IPS-18a (cell line): ENCODE measurements around the gene RINL.
"Not testable (repeated sequence)": the region's sequence is repeated elsewhere in the genome, so short reads cannot be mapped to it uniquely, and the experiment has no call there.

ENCODE experiments used
- H3K27ac ChIP-seq: one replicate; pipeline ENCODE4 v1.5.1; 2013; ENCODE audit warnings: low read length
- H3K27me3 ChIP-seq: one replicate; pipeline ENCODE4 v1.6.1; 2013; ENCODE audit warnings: mild to moderate bottlenecking, low read length; ENCODE audit not compliant: control insufficient read depth, insufficient read depth
- H3K36me3 ChIP-seq: one replicate; pipeline ENCODE4 v1.6.1; 2013; ENCODE audit warnings: low read depth, low read length; ENCODE audit not compliant: control insufficient read depth
- H3K4me1 ChIP-seq: one replicate; pipeline ENCODE4 v1.6.1; 2013; ENCODE audit warnings: low read depth, low read length; ENCODE audit not compliant: control insufficient read depth
- H3K4me3 ChIP-seq: one replicate; pipeline ENCODE4 v1.5.1; 2013; ENCODE audit warnings: low read length
- H3K9ac ChIP-seq: one replicate; pipeline ENCODE4 v1.6.1; 2013; ENCODE audit warnings: mild to moderate bottlenecking, low read length, moderate library complexity
- H3K9me3 ChIP-seq: one replicate; pipeline ENCODE4 v1.6.1; 2013; ENCODE audit warnings: low read depth, low read length; ENCODE audit not compliant: control insufficient read depth

RINL gene

GRCh38 chr19:38883286-38883685 is 5.2 kb upstream of the RINL start:
- Histone ChIP-seq H3K36me3 (no peaks in the 10 kb centered on the region), H3K27ac (no peak overlapping the region), H3K9me3 (no peaks in the 10 kb centered on the region), H3K4me1 (no peaks in the 10 kb centered on the region), H3K9ac (no peak overlapping the region), H3K4me3 (no peak overlapping the region), H3K27me3 (no peaks in the 10 kb centered on the region)

DNA sequence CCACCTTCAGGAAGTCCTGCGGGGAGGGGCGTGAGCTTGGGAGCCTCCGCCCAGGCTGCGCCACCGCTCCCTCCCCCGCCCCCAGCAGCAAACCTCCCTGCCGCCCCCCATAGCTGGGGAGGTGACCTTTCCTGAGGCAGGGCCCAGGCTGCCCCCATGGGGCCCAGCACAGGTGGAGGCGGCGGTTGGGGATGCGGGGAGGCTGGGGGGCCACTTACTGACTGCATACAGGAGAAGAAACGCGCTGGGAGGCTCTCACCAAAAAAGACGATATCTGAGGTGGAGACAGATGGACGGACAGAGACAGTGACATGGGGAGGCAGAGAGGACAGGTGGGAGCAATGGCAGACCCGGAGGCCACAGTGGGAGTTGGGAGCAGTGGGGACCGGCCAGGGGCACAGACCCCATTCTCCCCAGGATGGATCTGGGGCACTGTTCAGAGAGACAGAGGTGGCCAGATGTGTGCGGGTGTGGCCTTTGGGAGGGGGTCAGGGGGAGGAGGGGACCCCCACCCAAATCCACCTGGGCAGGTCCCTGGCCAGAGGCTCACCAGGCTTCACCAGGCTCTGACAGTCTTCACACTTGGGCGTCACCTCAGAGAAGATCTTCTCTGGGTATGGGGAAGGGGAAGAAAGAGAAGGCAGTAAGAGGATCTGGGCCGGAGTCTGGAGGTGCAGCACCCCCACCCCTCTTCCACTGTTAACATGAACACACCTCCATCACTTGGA is 3.0 kb upstream of the RINL start:
- Histone ChIP-seq H3K9me3 (no peaks in the 10 kb centered on the region), H3K27me3 (no peaks in the 10 kb centered on the region), H3K9ac (no peak overlapping the region), H3K4me3 (no peak overlapping the region), H3K4me1 (peaks cover 8% of the 10 kb centered on the region), H3K27ac (no peak overlapping the region), H3K36me3 (no peaks in the 10 kb centered on the region)

GRCh38 chr19:38880076-38880881 is 2.2 kb upstream of the RINL start:
- Histone ChIP-seq H3K27ac (no peak overlapping the region), H3K4me3 (no peak overlapping the region), H3K9ac (no peak overlapping the region), H3K4me1 (peaks cover 8% of the 10 kb centered on the region), H3K36me3 (no peaks in the 10 kb centered on the region), H3K27me3 (no peaks in the 10 kb centered on the region), H3K9me3 (no peaks in the 10 kb centered on the region)

- Histone ChIP-seq H3K4me3 (no peak overlapping the region), H3K9ac (no peak overlapping the region), H3K36me3 (no peaks in the 10 kb centered on the region)
Measured at GRCh38 chr19:38879400-38879751, 1.3 kb upstream of the RINL start.

GRCh38 chr19:38878575-38879399 is 712 bp upstream of the RINL start:
- Histone ChIP-seq H3K4me3 (no peak overlapping the region), H3K27ac (no peak overlapping the region), H3K4me1 (peaks cover 8% of the 10 kb centered on the region), H3K9ac (no peak overlapping the region), H3K27me3 (no peaks in the 10 kb centered on the region), H3K9me3 (no peaks in the 10 kb centered on the region), H3K36me3 (no peaks in the 10 kb centered on the region)

More at GRCh38 chr19:38879400-38879751, 1.3 kb upstream of the RINL start:
- Histone ChIP-seq H3K4me1 (peaks cover 8% of the 10 kb centered on the region), H3K27me3 (no peaks in the 10 kb centered on the region), H3K27ac (no peak overlapping the region), H3K9me3 (no peaks in the 10 kb centered on the region)

DNA sequence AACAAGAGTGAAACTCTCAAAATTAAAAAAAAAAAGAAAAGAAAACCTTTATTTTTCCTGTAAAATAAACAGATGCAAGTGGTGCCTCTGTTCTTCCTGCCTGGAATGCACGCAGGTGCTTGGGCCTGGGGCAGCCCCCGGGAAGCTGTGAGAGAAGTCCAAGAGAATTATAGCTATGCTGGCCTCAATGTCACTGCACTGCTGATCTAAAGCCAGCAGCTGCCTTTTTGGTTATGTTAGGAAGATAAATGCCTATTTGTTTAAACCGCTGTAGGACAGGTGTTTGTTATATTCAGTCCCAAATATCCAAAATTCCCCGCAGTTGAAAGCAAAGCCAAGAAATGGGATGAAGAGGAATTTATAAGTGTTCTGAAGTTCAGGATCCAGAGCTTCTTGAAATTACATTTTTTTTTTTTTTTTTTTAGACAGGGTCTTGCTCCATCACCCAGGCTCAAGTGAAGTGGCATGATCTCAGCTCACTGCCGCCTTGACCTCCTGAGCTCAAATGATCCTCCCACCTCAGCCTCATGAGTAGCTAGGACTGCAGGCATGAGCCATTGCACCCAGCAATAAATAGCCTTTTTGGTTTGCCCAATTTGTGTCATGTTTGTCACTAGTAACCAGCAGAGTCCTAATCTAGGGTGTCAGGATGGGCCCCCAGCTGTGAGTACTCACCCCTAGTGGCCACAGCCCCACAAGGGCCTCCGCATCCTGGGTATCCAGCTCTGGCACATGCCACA is 2.2 kb downstream of the RINL start:
- Histone ChIP-seq H3K4me1 (peaks cover 8% of the 10 kb centered on the region), H3K9me3 (no peaks in the 10 kb centered on the region), H3K27me3 (no peaks in the 10 kb centered on the region), H3K27ac (no peak overlapping the region), H3K4me3 (no peak overlapping the region), H3K9ac (no peak overlapping the region), H3K36me3 (no peaks in the 10 kb centered on the region)

DNA sequence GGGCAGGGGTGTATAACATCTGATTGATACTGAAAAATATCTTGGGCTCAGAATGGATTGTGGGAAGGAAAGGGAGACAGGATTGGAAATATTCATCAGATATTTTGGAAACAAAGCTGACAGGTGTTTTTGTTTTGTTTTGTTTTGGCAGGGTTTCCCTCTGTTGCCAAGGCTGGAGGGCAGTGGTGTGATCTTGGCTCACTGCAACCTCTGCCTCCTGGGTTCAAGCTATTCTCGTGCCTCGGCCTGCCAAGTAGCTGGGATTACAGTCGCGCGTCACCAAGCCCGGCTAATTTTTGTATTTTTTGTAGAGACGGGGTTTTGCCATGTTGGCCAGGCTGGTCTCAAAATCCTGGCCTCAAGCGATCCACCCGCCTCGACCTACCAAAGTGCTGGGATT is 4.7 kb downstream of the RINL start:
- H3K36me3 ChIP-seq = not testable (repeated sequence)
- H3K4me1 ChIP-seq = peaks cover 15% of the 10 kb centered on the region

DNA sequence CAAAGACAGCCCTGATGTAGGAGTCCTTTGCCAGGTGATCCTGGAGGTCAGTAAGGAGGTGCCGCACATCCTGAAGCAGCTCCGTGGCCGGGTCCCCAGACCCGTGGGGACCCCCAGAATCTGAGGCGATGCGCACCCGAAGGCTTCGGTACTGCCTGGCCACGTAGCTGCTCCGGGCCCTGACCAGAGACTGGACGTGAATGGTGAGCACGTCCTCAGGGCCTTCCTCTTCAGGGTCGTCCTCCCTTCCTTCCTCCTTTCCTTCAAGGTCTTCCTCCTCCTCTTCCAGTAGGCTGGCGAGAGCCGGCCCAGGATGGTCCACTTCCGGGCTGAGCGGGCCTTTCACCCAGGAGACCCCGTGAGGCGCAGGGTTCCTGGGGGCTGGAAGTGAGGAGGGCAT is 7.5 kb downstream of the RINL start:
- Histone ChIP-seq H3K27me3 (peaks cover 12% of the 10 kb centered on the region), H3K36me3 (no peaks in the 10 kb centered on the region), H3K27ac (no peak overlapping the region), H3K4me3 (no peak overlapping the region), H3K4me1 (peaks cover 7% of the 10 kb centered on the region), H3K9me3 (no peaks in the 10 kb centered on the region), H3K9ac (no peak overlapping the region)

More for the DNA sequence above, 4.7 kb downstream of the RINL start:
- H3K9me3 ChIP-seq, H3K27ac ChIP-seq, H3K4me3 ChIP-seq, H3K9ac ChIP-seq: not testable (repeated sequence)
- peaks cover 12% of the 10 kb centered on the region for H3K27me3 ChIP-seq

DNA sequence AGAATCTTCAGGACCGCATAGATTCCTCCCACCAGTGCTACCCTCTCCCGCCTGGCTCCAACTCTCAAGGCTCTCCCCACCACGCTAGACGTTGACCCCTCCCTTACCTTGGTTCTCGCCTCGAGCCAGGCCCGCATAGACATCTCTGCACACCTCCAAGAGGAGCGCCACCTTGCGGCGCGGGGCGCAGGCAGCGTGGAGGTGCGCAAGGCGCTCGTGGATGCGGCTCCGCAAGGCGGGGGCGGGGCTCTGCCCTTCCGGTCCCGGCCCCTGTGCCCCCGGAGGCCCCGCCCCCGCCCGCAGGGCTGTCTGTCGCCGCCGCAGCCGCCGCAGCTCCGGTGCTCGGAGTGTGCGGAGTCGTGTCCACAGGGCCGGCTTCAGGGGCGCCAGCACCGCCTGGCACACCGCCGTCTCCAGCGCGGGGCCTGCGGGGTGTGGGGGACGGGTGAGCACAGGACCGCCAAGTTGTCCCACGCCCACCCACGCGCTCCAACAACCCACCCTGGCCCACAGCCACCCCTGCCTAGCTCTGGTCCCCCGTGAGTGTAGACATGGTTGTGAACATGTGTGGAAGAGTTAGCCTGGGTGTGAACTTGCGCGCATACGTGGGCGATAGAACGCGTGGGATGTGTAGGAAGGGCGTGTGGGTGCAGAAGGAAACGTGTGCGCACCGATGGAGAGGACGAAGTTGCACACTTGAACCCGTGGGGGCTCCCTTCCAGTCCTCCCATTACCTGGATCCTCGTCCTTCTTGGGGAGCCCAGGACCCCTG is 8.1 kb downstream of the RINL start:
- H3K9me3 ChIP-seq = no peaks in the 10 kb centered on the region
- H3K27ac ChIP-seq = no peak overlapping the region

GRCh38 chr19:38869160-38869835 is 8.8 kb downstream of the RINL start:
- H3K9ac ChIP-seq = peak overlapping the region; percentile 36
- peaks cover 7% of the 10 kb centered on the region for H3K4me1 ChIP-seq

More for the DNA sequence above, 8.1 kb downstream of the RINL start:
- Histone ChIP-seq H3K36me3 (no peaks in the 10 kb centered on the region), H3K9ac (peak overlapping the region; percentile 36), H3K4me1 (peaks cover 7% of the 10 kb centered on the region), H3K27me3 (peaks cover 12% of the 10 kb centered on the region), H3K4me3 (peak overlapping the region; percentile 49)

More at GRCh38 chr19:38869160-38869835, 8.8 kb downstream of the RINL start:
- no peaks in the 10 kb centered on the region for H3K9me3 ChIP-seq
- H3K36me3 ChIP-seq = no peaks in the 10 kb centered on the region
- no peak overlapping the region for H3K27ac ChIP-seq
- H3K4me3 ChIP-seq = peak overlapping the region; percentile 49
- H3K27me3 ChIP-seq = peaks cover 12% of the 10 kb centered on the region
